ENCODE data around the gene AUTS2.
A peak's percentile ranks its signal among the peaks of the same experiment; 100 is the strongest.
"Not testable (repeated sequence)": the region's sequence is repeated elsewhere in the genome, so short reads cannot be mapped to it uniquely, and the experiment has no call there.

AUTS2 gene

DNA sequence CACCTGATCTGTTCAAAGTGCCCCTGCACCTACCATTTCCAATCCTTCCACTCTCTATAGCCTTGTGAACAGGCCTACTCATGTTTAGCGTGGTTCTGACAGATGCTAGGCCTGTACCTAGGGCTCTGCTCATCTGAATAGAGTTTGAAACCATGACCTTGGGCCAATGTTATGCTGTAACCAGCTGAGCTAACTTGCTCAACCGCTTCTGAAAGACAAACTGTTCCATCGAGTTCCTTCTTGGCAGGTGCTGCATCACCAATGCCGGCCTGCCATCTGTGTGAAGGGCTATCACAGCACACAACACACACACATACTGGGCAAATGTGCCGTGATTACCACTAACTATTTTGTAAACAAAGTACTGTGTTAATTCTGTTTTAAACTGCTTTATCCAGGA, 1114.7 kb downstream of the AUTS2 start:
- Mint-ChIP-seq H3K27me3 (no peaks in the 10 kb centered on the region), H3K4me3 (no peak overlapping the region), H3K27ac (no peak overlapping the region), H3K36me3 (ENCODE audit: low read depth) (peaks cover 3% of the 10 kb centered on the region), H3K9me3 (no peaks in the 10 kb centered on the region), H3K4me1 (peaks cover 4% of the 10 kb centered on the region)
- ATAC-seq (no peak), DNase-seq (no peak)

DNA sequence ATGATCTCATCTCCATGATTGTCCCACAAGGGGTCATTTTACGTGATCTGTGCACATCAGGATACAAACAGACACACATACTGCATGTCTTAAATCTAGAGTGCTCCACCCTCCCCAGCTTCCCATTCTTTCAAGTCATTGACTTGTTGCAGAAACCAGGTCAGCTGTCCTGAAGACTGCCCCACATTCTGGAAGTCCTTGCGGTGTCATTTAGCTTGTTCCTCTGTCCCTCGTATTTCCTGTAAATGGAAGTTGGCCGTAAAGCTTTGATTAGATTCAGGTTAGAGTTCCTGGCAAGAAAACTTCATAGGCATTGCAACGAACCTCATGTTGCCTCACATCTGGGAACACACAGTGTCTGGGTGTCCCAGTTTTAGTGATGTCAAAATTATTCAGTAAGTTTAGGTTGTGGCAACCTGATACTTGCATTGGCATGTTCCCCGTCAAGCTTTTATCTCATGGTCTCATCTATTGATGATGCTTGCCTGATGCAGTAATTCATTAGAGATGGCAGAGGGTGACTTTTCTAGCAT, 1116.3 kb downstream of the AUTS2 start:
- Mint-ChIP-seq H3K36me3 (ENCODE audit: low read depth) (peaks cover 3% of the 10 kb centered on the region), H3K4me3 (no peak overlapping the region), H3K4me1 (peaks cover 9% of the 10 kb centered on the region), H3K27me3 (no peaks in the 10 kb centered on the region), H3K27ac (no peak overlapping the region), H3K9me3 (no peaks in the 10 kb centered on the region)
- DNase-seq: no peak
- no peak for ATAC-seq

DNA sequence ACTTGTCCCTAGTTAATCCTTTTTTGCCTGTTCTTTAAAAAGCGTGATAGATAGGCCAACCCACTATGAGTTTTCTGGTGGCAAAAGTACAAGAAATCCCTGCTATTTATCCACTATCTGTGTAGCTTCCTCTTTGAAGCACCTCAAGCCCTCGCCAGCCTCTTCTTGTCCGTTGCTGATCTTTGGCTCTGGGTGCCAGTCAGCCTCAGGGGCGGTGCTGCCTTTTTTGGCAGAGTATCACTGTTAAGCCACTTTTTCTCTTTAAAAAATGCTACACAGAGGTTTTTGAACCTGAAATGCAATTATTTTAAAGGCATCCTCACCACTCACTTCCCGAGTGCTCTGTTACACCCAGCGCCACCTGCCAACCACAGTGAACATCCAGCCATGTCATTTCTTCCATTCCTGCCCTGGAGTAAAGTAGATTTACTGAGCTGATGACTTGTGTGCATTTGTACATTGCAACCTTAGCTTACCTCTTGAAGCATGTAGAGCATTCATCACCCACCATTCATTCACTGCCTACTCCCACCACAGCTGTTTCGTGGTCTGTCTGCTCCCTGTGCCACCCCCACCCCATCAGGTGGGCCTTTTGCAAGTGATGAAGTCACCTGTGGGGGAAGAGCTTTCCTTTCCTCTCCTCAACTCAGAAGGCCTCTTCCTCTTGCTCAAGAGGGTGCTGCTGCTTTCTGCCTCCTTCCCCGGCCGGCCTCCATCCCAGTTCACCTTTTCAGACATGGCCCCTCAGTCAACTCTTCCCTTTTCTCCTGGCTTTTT, 1119.5 kb downstream of the AUTS2 start:
- DNase-seq (no peak), ATAC-seq (no peak)
- H3K4me3 Mint-ChIP-seq: no peak overlapping the region
- peak overlapping the region; percentile 19 for H3K27ac Mint-ChIP-seq
- H3K27me3 Mint-ChIP-seq: no peaks in the 10 kb centered on the region
- H3K36me3 Mint-ChIP-seq (ENCODE audit: low read depth): peaks cover 3% of the 10 kb centered on the region
- no peaks in the 10 kb centered on the region for H3K9me3 Mint-ChIP-seq
- peaks cover 13% of the 10 kb centered on the region for H3K4me1 Mint-ChIP-seq

- no peak overlapping the region for H3K27ac Mint-ChIP-seq
- no peaks in the 10 kb centered on the region for H3K9me3 Mint-ChIP-seq
- peaks cover 3% of the 10 kb centered on the region for H3K36me3 Mint-ChIP-seq (ENCODE audit: low read depth)
- H3K4me1 Mint-ChIP-seq: peaks cover 13% of the 10 kb centered on the region
- H3K27me3 Mint-ChIP-seq: no peaks in the 10 kb centered on the region
- ATAC-seq (no peak), DNase-seq (no peak)
- no peak overlapping the region for H3K4me3 Mint-ChIP-seq
These were observed 1120.8 kb downstream of the AUTS2 start for GRCh38 chr7:70719125-70719524.

DNA sequence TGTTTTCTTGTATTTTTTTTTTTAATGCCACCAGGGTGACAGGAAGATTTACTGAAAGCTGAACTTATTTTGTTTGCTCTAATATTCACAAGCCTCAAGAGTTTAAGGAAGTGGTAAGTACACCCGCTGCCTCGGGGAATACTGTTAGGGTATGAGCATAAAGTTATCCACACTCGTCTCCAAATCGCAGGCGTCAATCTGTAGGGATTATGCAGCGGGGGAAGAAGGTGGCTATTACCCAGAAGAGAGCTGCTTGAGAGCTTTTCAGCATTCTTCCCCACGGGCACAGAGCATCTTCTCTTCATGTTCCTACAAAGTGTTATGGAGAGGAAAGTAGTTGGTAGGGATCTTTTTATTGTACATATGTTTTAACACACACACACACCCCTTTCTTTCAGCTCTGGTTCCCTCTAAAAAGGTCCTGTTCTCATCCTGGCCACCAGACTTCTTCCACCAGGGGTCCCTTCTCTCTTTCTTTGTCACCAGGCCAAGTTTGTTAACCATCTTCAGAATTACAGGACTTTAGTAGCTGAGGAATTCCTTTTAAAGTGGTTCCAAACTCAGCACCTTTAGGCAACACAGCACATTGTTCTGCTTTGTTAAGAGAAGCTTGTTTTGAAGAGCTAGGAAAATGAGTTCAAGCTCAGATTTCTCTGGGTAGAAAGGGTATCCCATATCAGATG, 1122.1 kb downstream of the AUTS2 start:
- Mint-ChIP-seq H3K36me3 (ENCODE audit: low read depth) (no peaks in the 10 kb centered on the region), H3K9me3 (no peaks in the 10 kb centered on the region), H3K4me3 (no peak overlapping the region), H3K4me1 (peaks cover 13% of the 10 kb centered on the region), H3K27me3 (no peaks in the 10 kb centered on the region), H3K27ac (no peak overlapping the region)
- ATAC-seq: no peak
- DNase-seq: no peak

DNA sequence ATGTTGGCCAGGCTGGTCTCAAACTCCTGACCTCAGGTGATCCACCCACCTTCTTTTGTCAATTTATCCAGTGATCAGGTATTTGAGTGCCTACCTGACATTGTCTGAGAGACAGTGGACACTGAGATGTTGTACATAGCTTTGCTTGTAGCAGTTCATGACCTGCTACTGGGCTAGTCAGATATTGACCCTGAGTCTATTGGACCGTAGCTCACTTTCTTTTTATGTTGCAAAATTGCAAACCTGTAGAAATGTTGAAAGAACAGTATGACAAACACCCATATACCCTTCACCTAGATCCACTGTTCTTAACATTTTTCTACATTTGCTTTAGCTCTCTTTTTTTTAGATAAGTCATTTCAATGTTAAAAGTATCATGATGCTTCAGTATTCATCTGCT, 1123.2 kb downstream of the AUTS2 start:
- H3K36me3 Mint-ChIP-seq (ENCODE audit: low read depth): no peaks in the 10 kb centered on the region
- no peak overlapping the region for H3K27ac Mint-ChIP-seq
- no peaks in the 10 kb centered on the region for H3K27me3 Mint-ChIP-seq
- DNase-seq (no peak), ATAC-seq (no peak)
- H3K4me1 Mint-ChIP-seq: peaks cover 13% of the 10 kb centered on the region
- no peaks in the 10 kb centered on the region for H3K9me3 Mint-ChIP-seq
- no peak overlapping the region for H3K4me3 Mint-ChIP-seq

GRCh38 chr7:70723339-70723738, 1125.1 kb downstream of the AUTS2 start:
- DNase-seq (no peak), ATAC-seq (no peak)
- Mint-ChIP-seq H3K4me3 (no peak overlapping the region), H3K27me3 (no peaks in the 10 kb centered on the region), H3K27ac (no peak overlapping the region), H3K9me3 (no peaks in the 10 kb centered on the region), H3K4me1 (peaks cover 6% of the 10 kb centered on the region), H3K36me3 (ENCODE audit: low read depth) (no peaks in the 10 kb centered on the region)

DNA sequence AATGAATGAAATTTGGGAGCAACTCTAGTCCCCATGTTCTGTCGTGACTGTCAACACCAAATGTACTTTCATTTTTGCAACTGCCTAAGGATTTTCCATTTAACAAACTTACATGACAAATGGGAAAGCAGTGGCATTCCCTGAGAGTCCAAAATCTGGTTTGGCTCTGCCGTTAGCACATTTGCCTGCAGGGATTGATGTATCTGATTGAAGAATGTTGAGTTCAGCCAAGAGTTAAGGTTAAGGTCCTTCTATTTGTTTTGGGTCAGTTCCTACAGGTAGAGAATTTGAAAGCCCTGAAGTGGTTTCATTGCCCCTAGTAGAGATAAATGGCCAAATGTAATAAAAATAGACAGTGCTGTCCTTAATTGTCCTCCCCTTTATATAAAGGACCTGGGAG, 1127.2 kb downstream of the AUTS2 start:
- H3K27ac Mint-ChIP-seq: no peak overlapping the region
- ATAC-seq: no peak
- DNase-seq: no peak
- no peaks in the 10 kb centered on the region for H3K36me3 Mint-ChIP-seq (ENCODE audit: low read depth)
- H3K4me1 Mint-ChIP-seq: no peaks in the 10 kb centered on the region
- peaks cover 3% of the 10 kb centered on the region for H3K9me3 Mint-ChIP-seq
- H3K27me3 Mint-ChIP-seq: no peaks in the 10 kb centered on the region
- H3K4me3 Mint-ChIP-seq: no peak overlapping the region

- no peaks in the 10 kb centered on the region for H3K27me3 Mint-ChIP-seq
- ATAC-seq (no peak), DNase-seq (no peak)
- H3K36me3 Mint-ChIP-seq (ENCODE audit: low read depth): no peaks in the 10 kb centered on the region
- H3K4me1 Mint-ChIP-seq: no peaks in the 10 kb centered on the region
- peaks cover 4% of the 10 kb centered on the region for H3K9me3 Mint-ChIP-seq
- no peak overlapping the region for H3K4me3 Mint-ChIP-seq
- H3K27ac Mint-ChIP-seq: no peak overlapping the region
These were observed 1128.0 kb downstream of the AUTS2 start for GRCh38 chr7:70726294-70726693.

DNA sequence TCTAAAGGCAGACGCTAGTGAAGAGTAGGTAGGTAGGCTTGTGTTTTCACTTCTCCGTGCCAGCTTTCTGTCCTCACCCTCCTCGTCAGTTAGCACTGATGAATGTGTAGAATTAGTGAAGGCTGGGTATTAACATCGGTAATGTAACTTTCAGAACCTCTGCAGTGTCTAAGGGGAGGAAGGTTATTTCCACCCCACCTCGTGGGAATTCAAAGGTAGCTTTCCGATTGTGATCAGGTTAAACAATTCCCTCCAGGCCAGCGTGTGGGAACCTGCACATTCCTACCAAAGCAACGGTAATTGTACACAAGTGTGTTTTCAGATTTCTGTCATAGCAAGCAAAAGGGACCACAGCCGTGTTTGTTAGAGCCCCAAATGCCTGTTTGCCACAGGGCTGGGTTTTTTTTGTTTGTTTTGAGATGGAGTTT, 1128.7 kb downstream of the AUTS2 start:
- H3K9me3 Mint-ChIP-seq: peaks cover 4% of the 10 kb centered on the region
- no peak for ATAC-seq
- DNase-seq: no peak
- no peaks in the 10 kb centered on the region for H3K4me1 Mint-ChIP-seq
- H3K4me3 Mint-ChIP-seq: no peak overlapping the region
- no peak overlapping the region for H3K27ac Mint-ChIP-seq
- no peaks in the 10 kb centered on the region for H3K36me3 Mint-ChIP-seq (ENCODE audit: low read depth)
- H3K27me3 Mint-ChIP-seq: no peaks in the 10 kb centered on the region

DNA sequence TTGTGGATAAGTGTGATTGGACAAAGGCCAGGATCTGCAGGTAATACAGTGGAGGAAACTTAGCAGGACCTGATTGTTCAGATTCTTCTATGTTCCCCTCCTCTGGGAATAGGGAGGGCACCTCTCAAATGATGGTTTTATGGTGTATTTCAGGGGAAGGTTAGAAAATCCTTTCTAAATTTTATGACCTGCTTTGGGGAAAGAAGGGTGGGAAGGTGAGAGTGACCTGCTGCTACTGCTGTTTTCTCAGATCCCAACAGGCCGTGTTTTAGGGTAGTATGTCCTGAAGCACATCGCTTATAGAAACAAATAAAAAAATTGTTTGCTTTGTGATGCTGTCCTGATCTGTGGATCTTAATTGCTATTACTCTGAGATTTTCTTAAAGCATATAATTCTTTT, 1129.6 kb downstream of the AUTS2 start:
- Mint-ChIP-seq H3K36me3 (ENCODE audit: low read depth) (peaks cover 1% of the 10 kb centered on the region), H3K4me3 (no peak overlapping the region), H3K4me1 (no peaks in the 10 kb centered on the region), H3K9me3 (peaks cover 4% of the 10 kb centered on the region), H3K27me3 (no peaks in the 10 kb centered on the region), H3K27ac (no peak overlapping the region)
- ATAC-seq: no peak
- no peak for DNase-seq

GRCh38 chr7:70728872-70729552, 1130.7 kb downstream of the AUTS2 start:
- no peak for DNase-seq
- no peaks in the 10 kb centered on the region for H3K27me3 Mint-ChIP-seq
- ATAC-seq: no peak

GRCh38 chr7:70729553-70730157, 1131.4 kb downstream of the AUTS2 start:
- not testable (repeated sequence) for H3K4me1 Mint-ChIP-seq; ATAC-seq; H3K4me3 Mint-ChIP-seq; DNase-seq; H3K27me3 Mint-ChIP-seq; H3K36me3 Mint-ChIP-seq (ENCODE audit: low read depth); H3K27ac Mint-ChIP-seq; H3K9me3 Mint-ChIP-seq

More at GRCh38 chr7:70728872-70729552, 1130.7 kb downstream of the AUTS2 start:
- Mint-ChIP-seq H3K4me1 (no peaks in the 10 kb centered on the region), H3K9me3 (peaks cover 4% of the 10 kb centered on the region), H3K36me3 (ENCODE audit: low read depth) (peaks cover 1% of the 10 kb centered on the region), H3K4me3 (no peak overlapping the region), H3K27ac (no peak overlapping the region)

DNA sequence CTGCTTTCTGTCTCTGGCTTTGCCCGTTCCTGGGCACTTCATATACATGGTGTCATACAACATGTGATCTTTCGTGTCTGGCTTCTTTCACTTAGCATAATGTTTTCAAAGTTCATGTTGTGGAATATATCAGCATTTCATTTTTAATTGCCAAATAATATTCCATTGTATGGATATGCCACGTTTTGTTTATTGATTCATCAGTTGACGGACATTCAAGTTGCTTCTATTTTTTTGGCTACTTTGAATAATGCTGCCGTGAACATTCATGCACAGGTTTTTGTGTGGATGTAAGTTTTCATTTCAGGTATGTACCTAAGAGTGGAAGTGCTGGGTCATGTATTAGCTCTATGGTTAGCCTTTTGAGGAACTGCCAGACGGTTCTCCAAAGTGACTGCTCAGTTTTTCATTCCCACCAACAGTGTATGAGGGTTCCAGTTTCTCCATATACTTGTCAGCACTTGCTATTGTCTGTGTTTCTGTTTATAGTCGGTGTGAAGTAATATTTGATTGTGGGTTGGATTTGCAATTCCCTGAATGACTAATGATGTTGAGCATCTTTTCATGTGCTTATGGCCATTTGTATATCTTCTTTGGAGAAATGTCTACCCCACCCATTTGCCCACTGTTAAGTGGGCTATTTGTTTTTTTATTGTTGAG, 1132.3 kb downstream of the AUTS2 start:
- H3K27me3 Mint-ChIP-seq: no peaks in the 10 kb centered on the region
- peaks cover 4% of the 10 kb centered on the region for H3K9me3 Mint-ChIP-seq
- DNase-seq: no peak
- H3K36me3 Mint-ChIP-seq (ENCODE audit: low read depth): peaks cover 1% of the 10 kb centered on the region
- peaks cover 5% of the 10 kb centered on the region for H3K4me1 Mint-ChIP-seq
- H3K4me3 Mint-ChIP-seq: no peak overlapping the region
- H3K27ac Mint-ChIP-seq: no peak overlapping the region
- no peak for ATAC-seq
